ENCODE data around the gene VENTX. TPM values are rescaled to one million over a fixed set of nuclear protein-coding genes. Genes with fewer than 3 reads are reported as not detected.

Gene VENTX
- total RNA-seq, 1 experiment from 2014 or later, result not detected

DNA sequence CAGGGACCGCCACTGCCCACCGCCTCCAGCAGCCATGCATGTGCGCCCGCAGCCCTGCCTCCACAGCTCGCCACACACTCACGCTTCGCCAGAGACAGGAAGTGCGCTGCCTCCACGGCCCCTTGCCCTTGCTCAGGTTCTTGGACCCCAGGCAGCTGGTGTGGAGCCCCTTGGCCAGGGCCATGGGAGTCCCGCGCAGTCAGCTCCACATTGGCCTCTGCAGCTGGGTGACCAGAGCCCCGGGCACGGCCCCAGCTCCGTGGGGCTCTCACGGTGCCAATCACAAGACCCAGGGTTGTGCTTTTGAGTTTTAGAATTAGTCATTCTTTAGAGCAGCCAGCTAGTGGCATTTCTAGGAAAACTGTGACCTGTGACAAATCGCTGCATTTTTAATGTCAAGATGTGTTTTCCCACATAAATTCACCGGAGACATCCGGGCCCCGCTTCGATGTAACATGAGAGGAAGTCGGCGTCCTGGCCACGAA lies 11.9 kb upstream of the VENTX start:
- Mint-ChIP-seq H3K4me3 (ENCODE audit: unreplicated experiment) (no peak overlapping the region), H3K27ac (ENCODE audit: low read depth, unreplicated experiment) (no peak overlapping the region), H3K36me3 (ENCODE audit: insufficient read depth, unreplicated experiment) (no peaks in the 10 kb centered on the region), H3K4me1 (ENCODE audit: insufficient read depth, unreplicated experiment) (no peaks in the 10 kb centered on the region), H3K27me3 (ENCODE audit: insufficient read depth, unreplicated experiment) (no peaks in the 10 kb centered on the region), H3K9me3 (ENCODE audit: unreplicated experiment) (no peaks in the 10 kb centered on the region)
- BruUV-seq (replicated peaks), result no TSS peak
- ChIA-PET POLR2A (no interaction called here), CTCF (interaction anchor here (0.7 kb wide), 1 partner anchor 17 kb away, joined by 3 read pairs; no protein-coding TSS in a partner anchor)
- intact Hi-C loops (cut with micrococcal nuclease), result no loop called here
- no peak for DNase-seq (ENCODE audit: unreplicated experiment)
- no peak for TF ChIP-seq CTCF (IDR thresholded peaks at IDR 0.05; ENCODE audit: unreplicated experiment)

- no peak for DNase-seq (ENCODE audit: unreplicated experiment)
- no peak overlapping the region for H3K4me3 Mint-ChIP-seq (ENCODE audit: unreplicated experiment)
- H3K27me3 Mint-ChIP-seq (ENCODE audit: insufficient read depth, unreplicated experiment), result no peaks in the 10 kb centered on the region
- no peak for TF ChIP-seq CTCF (IDR thresholded peaks at IDR 0.05; ENCODE audit: unreplicated experiment)
- no peaks in the 10 kb centered on the region for H3K4me1 Mint-ChIP-seq (ENCODE audit: insufficient read depth, unreplicated experiment)
- POLR2A ChIA-PET, result no interaction called here
- no peak overlapping the region for H3K27ac Mint-ChIP-seq (ENCODE audit: low read depth, unreplicated experiment)
- CTCF ChIA-PET, result interaction anchor here (1.1 kb wide), 1 partner anchor 31 kb away, joined by 3 read pairs; no protein-coding TSS in a partner anchor
- no peaks in the 10 kb centered on the region for H3K9me3 Mint-ChIP-seq (ENCODE audit: unreplicated experiment)
- no TSS peak for BruUV-seq (replicated peaks)
- H3K36me3 Mint-ChIP-seq (ENCODE audit: insufficient read depth, unreplicated experiment), result no peaks in the 10 kb centered on the region
- intact Hi-C loops (cut with micrococcal nuclease), result no loop called here
These were observed 11.3 kb upstream of the VENTX start for GRCh38 chr10:133226251-133226808.

DNA sequence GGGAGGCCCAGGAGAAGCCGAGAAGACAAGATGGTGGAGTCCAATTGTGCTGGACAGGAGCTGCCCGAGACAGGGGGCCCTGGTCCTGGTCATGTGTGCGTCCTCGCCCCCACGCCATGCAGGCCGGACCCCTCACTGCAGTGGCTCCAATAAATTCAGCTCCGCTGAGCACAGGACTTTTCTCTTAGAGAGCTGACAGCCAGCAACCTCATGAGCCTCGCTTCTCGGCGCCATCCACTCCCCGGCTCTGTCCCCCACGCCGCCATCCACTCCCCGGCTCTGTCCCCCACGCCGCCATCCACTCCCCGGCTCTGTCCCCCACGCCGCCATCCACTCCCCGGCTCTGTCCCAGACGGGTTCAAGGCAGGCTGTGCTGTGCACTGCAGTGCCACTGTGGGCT lies 10.4 kb upstream of the VENTX start:
- Mint-ChIP-seq H3K27me3 (ENCODE audit: insufficient read depth, unreplicated experiment) (no peaks in the 10 kb centered on the region), H3K36me3 (ENCODE audit: insufficient read depth, unreplicated experiment) (no peaks in the 10 kb centered on the region), H3K27ac (ENCODE audit: low read depth, unreplicated experiment) (no peak overlapping the region), H3K4me1 (ENCODE audit: insufficient read depth, unreplicated experiment) (no peaks in the 10 kb centered on the region), H3K9me3 (ENCODE audit: unreplicated experiment) (no peaks in the 10 kb centered on the region), H3K4me3 (ENCODE audit: unreplicated experiment) (no peak overlapping the region)
- no TSS peak for BruUV-seq (replicated peaks)
- ChIA-PET CTCF (interaction anchor here (0.6 to 1.1 kb wide), 2 partner anchors 31 to 1034 kb away, joined by 3 read pairs; no protein-coding TSS in a partner anchor), POLR2A (no interaction called here)
- no peak for DNase-seq (ENCODE audit: unreplicated experiment)
- intact Hi-C loops (cut with micrococcal nuclease), result no loop called here
- TF ChIP-seq CTCF (IDR thresholded peaks at IDR 0.05; ENCODE audit: unreplicated experiment), result no peak

- Mint-ChIP-seq H3K36me3 (ENCODE audit: insufficient read depth, unreplicated experiment) (no peaks in the 10 kb centered on the region), H3K4me1 (ENCODE audit: insufficient read depth, unreplicated experiment) (no peaks in the 10 kb centered on the region), H3K27me3 (ENCODE audit: insufficient read depth, unreplicated experiment) (no peaks in the 10 kb centered on the region), H3K9me3 (ENCODE audit: unreplicated experiment) (no peaks in the 10 kb centered on the region), H3K4me3 (ENCODE audit: unreplicated experiment) (no peak overlapping the region), H3K27ac (ENCODE audit: low read depth, unreplicated experiment) (no peak overlapping the region)
- intact Hi-C loops (cut with micrococcal nuclease), result no loop called here
- CTCF ChIA-PET, result interaction anchor here (0.8 kb wide), 1 partner anchor 102 kb away, joined by 4 read pairs; no protein-coding TSS in a partner anchor
- no peak for TF ChIP-seq CTCF (IDR thresholded peaks at IDR 0.05; ENCODE audit: unreplicated experiment)
- DNase-seq (ENCODE audit: unreplicated experiment), result no peak
- BruUV-seq (replicated peaks), result no TSS peak
- POLR2A ChIA-PET, result no interaction called here
These were observed 8.2 kb upstream of the VENTX start for GRCh38 chr10:133229265-133230043.
